ENCODE measurements around the gene CCL25. TPM values are rescaled to one million over a fixed set of nuclear protein-coding genes. Genes with fewer than 3 reads are reported as not detected.

The CCL25 gene
- total RNA-seq, 3 donors from 2014 or later, result not detected

DNA sequence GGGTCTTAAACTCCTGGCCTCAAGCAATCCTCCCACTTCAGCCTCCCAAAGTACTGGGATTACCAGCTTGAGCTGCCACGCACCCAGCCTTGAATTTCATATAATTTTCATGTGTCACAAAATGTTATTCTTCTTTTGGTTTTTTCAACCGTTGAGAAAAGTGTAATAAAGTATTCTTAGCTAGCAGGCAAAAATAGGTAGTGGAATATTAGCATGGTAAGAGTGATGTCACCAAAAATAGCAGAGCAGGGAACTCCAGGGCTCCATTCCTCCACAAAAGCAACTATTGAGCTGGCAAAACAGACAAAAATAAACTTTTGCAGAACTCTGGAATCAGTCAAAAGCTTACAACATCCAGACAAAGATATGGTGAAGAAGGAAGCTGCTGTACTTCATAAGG lies 52.9 kb downstream of the CCL25 start:
- intact Hi-C loops (cut with DNase I; ENCODE audit: low total_unique reads), result loop anchor here (10.0 kb wide), 1 partner anchor 529 kb away; the partner anchor contains the start of gene NFILZ
- H3K4me1 ChIP-seq, result no peaks in the 10 kb centered on the region
- no peaks in the 10 kb centered on the region for H3K36me3 ChIP-seq

DNA sequence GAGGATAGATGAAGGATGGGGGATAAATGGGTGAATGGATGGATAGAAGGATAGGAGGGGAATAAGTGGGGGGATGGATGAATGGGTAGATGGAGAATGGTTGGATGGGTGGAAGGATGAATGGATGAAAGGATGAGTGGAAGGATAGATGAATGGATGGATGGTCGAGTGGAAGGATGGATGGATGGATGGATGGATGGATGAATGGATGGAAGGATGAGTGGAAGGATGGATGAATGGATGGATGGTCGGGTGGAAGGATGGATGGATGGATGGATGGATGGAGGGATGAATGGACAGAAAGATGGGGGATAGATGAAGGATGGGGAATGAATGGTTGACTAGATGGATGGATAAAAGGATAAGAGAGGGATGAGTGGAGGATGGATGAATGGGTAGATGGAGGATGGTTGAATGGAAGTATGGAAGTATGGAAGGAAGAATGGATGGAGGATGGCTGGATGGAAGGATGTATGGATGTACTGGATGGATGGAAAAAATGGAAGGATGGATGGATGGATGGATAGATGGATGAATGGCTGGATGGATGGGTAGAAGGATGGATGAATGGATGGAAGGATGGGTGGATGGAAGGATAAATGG lies 54.8 kb downstream of the CCL25 start:
- Histone ChIP-seq H3K27me3 (no peaks in the 10 kb centered on the region), H3K4me3 (no peak overlapping the region), H3K9me3 (no peaks in the 10 kb centered on the region), H3K27ac (no peak overlapping the region), H3K36me3 (no peaks in the 10 kb centered on the region), H3K4me1 (no peaks in the 10 kb centered on the region)
- TF ChIP-seq POLR2AphosphoS5 (IDR thresholded peaks at IDR 0.05) (no peak), POLR2A (IDR thresholded peaks at IDR 0.05) (no peak)
- TF ChIP-seq, protein P1, sequence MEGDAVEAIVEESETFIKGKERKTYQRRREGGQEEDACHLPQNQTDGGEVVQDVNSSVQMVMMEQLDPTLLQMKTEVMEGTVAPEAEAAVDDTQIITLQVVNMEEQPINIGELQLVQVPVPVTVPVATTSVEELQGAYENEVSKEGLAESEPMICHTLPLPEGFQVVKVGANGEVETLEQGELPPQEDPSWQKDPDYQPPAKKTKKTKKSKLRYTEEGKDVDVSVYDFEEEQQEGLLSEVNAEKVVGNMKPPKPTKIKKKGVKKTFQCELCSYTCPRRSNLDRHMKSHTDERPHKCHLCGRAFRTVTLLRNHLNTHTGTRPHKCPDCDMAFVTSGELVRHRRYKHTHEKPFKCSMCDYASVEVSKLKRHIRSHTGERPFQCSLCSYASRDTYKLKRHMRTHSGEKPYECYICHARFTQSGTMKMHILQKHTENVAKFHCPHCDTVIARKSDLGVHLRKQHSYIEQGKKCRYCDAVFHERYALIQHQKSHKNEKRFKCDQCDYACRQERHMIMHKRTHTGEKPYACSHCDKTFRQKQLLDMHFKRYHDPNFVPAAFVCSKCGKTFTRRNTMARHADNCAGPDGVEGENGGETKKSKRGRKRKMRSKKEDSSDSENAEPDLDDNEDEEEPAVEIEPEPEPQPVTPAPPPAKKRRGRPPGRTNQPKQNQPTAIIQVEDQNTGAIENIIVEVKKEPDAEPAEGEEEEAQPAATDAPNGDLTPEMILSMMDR (IDR thresholded peaks at IDR 0.05), result no peak
- no peak for DNase-seq (ENCODE audit: low spot score in 2 of 2)
- intact Hi-C loops (cut with DNase I; ENCODE audit: low total_unique reads), result loop anchor here (10.0 kb wide), 1 partner anchor 527 kb away; the partner anchor contains the start of gene NFILZ

More for the DNA sequence above, 52.9 kb downstream of the CCL25 start:
- Histone ChIP-seq H3K27me3 (no peaks in the 10 kb centered on the region), H3K27ac (no peak overlapping the region), H3K4me3 (no peak overlapping the region), H3K9me3 (no peaks in the 10 kb centered on the region)
- TF ChIP-seq POLR2AphosphoS5 (IDR thresholded peaks at IDR 0.05), result no peak
- TF ChIP-seq, protein P1 (IDR thresholded peaks at IDR 0.05), result no peak
- no peak for TF ChIP-seq POLR2A (IDR thresholded peaks at IDR 0.05)
- DNase-seq (ENCODE audit: low spot score in 2 of 2), result no peak

DNA sequence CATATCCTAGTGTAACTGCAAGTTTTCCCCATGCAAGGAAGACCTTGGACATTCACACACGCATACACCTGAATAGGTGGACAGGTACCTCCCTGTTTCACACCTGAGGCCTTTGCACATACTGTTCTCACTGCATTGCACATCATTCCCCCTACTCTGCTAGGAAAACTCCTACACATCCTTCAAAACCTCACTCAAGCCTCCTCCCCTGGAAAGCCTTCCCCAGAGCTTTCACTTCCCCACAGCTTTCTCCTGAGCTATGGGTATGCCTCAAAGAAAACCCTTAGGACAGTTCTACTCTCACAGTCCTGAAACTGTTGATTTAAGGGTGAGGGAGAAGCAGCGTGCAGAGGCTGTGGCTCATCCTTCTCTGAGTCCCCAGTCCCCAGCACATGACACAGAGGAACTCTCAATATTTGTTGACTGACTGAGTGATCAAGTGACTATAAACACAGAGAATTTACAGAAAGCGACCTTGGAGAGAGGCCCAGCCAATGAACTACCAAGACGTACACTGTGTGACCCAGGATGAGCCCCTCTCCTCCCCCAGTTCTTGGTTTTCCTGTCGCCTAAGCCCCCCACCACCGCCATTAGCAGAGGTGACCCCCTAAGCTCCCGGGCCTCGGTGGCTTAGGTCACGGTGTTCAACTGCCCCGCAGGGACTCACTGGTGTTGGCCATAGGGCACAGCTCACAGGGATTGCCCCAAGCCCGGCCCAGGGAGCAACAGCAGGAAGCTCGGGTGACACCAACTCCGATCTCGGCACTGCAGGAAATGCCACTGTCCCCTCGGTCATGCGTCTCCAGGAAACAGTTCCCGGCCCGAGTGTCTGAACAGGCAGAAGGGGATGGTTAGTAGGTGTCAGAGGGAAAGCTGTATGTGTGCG lies 56.2 kb downstream of the CCL25 start:
- Histone ChIP-seq H3K4me3 (no peak overlapping the region), H3K27ac (no peak overlapping the region), H3K9me3 (no peaks in the 10 kb centered on the region), H3K4me1 (no peaks in the 10 kb centered on the region), H3K36me3 (no peaks in the 10 kb centered on the region), H3K27me3 (no peaks in the 10 kb centered on the region)
- no peak for TF ChIP-seq POLR2AphosphoS5 (IDR thresholded peaks at IDR 0.05)
- TF ChIP-seq, protein P1 (IDR thresholded peaks at IDR 0.05), result no peak
- no peak for TF ChIP-seq POLR2A (IDR thresholded peaks at IDR 0.05)
- intact Hi-C loops (cut with DNase I; ENCODE audit: low total_unique reads), result loop anchor here (10.0 kb wide), 1 partner anchor 526 kb away; the partner anchor contains the start of gene NFILZ
- no peak for DNase-seq (ENCODE audit: low spot score in 2 of 2)

DNA sequence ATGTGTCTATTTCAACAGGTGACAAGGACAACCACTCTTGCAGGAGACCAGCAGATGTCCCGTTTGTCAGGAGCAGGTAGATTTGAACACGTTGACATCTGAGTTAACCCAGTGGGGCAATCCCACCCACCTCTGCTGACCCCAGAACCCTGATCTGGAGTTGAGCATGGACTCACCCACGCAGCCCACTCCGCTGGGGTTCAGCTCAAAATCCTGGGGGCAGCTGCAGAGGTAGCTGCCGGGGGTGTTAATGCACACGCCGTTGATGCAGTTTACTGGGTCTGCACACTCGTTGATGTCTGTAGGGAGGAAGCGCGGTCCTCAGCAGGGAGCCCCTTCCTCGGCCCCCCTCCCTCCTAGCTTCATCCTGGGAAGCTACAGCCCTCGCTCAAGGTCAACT lies 56.9 kb downstream of the CCL25 start:
- no peaks in the 10 kb centered on the region for H3K4me1 ChIP-seq
- no peak for DNase-seq (ENCODE audit: low spot score in 2 of 2)
- intact Hi-C loops (cut with DNase I; ENCODE audit: low total_unique reads), result loop anchor here (10.0 kb wide), 1 partner anchor 525 kb away; the partner anchor contains the start of gene NFILZ
- no peaks in the 10 kb centered on the region for H3K9me3 ChIP-seq
- TF ChIP-seq, protein P1 (IDR thresholded peaks at IDR 0.05), result no peak
- TF ChIP-seq POLR2AphosphoS5 (IDR thresholded peaks at IDR 0.05), result no peak
- TF ChIP-seq POLR2A (IDR thresholded peaks at IDR 0.05), result no peak
- no peak overlapping the region for H3K4me3 ChIP-seq
- no peak overlapping the region for H3K27ac ChIP-seq
- H3K36me3 ChIP-seq, result no peaks in the 10 kb centered on the region
- H3K27me3 ChIP-seq, result no peaks in the 10 kb centered on the region
